Activated CD8-positive, alpha-beta T cell treated with anti-CD3 and anti-CD28 coated beads, Interleukin-2, amount 10 ng/mL, durations not matched to agents 7 days and 5 days (primary cell): ENCODE results near the gene COX8A. TPM values are rescaled to one million over a fixed set of nuclear protein-coding genes. Genes with fewer than 3 reads are reported as not detected.

ENCODE experiments used
- ATAC-seq: fragments of 150-1000 bp; cut with Tn5 transposase; one replicate; pipeline ENCODE4 v1.10.0; 2021; ENCODE audit warnings: moderate library complexity
- CTCF ChIA-PET: fragments of 350-600 bp; sonication (Branson Sonifier 250); formaldehyde crosslinking; loops from one replicate; lab custom pipeline; 2021; ENCODE audit warnings: antibody characterized with exemption; lab: Charles Lee
- POLR2A ChIA-PET: fragments of 350-600 bp; sonication (Branson Sonifier 250); formaldehyde crosslinking; loops from one replicate; lab custom pipeline; 2021; ENCODE audit warnings: antibody characterized with exemption; lab: Charles Lee
- DNase-seq: peaks from one replicate; pipeline ENCODE4 v3.0.0-alpha.2; 2020
- H3K27ac Mint-ChIP-seq: one replicate; pipeline ENCODE4 v1.8.0; 2021; ENCODE audit warnings: mild to moderate bottlenecking, mixed read lengths
- H3K27me3 Mint-ChIP-seq: one replicate; pipeline ENCODE4 v1.8.0; 2021; ENCODE audit warnings: low read depth, mixed read lengths
- H3K36me3 Mint-ChIP-seq: one replicate; pipeline ENCODE4 v1.8.0; 2021; ENCODE audit warnings: low read depth, mixed read lengths
- H3K4me1 Mint-ChIP-seq: one replicate; pipeline ENCODE4 v1.8.0; 2021; ENCODE audit warnings: low read depth, mixed read lengths
- H3K4me3 Mint-ChIP-seq: one replicate; pipeline ENCODE4 v1.8.0; 2021; ENCODE audit warnings: mild to moderate bottlenecking, mixed read lengths
- H3K9me3 Mint-ChIP-seq: one replicate; pipeline ENCODE4 v1.8.0; 2022; ENCODE audit warnings: mixed read lengths; ENCODE audit not compliant: insufficient read depth
- total RNA-seq, 2 experiments: library from RNA; stranded (reverse); gene quantifications; one replicate each; pipeline ENCODE4 v1.2.3, GENCODE V29; 2021

Gene COX8A
- total RNA-seq, 2 experiments from 2014 or later, result 528 to 569 TPM

DNA sequence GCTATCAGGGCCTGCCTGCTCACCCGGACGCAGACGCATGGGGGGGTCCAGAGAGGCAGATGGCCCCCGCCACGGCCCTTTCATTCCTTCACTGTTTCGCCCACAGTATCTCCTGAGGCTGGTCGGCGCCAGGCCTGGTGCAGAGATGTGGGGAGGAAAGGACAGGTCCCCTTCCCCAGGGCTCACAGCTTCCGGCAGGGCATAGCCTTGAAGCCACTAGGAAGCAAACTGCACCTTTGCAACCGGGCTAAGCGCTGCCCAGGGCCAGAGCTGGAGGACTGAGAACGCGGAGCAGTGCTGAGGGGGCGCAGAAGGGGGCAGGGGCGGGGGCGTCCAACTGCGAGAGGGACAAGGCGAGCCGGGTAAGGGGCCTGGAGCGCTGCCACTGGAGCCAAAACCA is 41.1 kb downstream of the COX8A start:
- POLR2A ChIA-PET, result interaction anchor here (0.6 kb wide), 1 partner anchor 572 kb away, joined by 3 read pairs; no protein-coding TSS in a partner anchor

DNA sequence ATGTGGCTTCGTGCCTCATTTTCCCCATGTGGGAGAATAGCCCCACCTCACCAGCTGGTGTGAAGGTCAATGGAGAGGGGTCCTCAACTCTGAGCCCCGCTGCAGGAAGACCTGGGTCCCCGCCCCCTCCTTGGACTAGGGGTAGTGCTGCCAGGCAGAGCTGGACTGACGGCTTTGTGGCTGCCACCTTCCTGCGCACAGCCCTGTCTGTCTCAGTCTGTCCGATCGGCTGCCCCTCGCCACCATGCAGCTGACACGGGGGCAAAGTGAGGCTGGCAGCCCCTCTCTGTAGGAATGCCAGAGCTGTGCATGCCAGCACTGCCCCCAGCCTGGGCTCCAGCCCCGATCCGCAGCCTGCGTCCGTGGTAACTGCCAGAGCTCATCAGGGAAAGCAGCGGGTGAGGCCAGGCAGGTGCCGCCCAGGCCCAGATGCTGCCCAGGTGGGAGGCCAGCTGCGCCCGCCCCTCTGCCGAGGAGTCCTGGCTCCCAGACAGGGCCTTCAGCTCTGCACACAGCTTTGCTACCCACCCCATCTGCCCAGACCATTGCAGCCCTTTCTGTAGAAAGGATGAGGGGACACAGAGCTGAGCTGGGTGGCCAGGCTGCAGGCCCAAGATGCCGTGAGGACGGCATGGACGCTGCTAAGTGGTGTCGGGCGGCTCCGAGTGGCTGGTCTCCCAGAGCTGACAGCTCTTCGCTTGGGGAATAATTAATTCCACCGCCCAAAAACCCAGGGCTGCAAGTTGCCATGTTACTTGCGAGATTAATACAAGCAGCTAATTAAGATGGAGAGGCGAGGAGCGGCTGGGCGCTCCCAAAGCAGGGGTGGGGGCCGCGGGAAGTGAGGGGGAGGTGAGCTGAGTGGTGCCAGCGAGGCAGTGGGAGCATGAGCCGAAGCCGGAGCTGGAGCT is 41.8 kb downstream of the COX8A start:
- Mint-ChIP-seq H3K27me3 (no peaks in the 10 kb centered on the region), H3K27ac (no peak overlapping the region), H3K4me1 (no peaks in the 10 kb centered on the region), H3K4me3 (no peak overlapping the region), H3K9me3 (no peaks in the 10 kb centered on the region), H3K36me3 (no peaks in the 10 kb centered on the region)
- ATAC-seq, result no peak
- DNase-seq, result no peak
- POLR2A ChIA-PET, result interaction anchor here (0.6 kb wide), 1 partner anchor 171 kb away, joined by 3 read pairs; no protein-coding TSS in a partner anchor
- CTCF ChIA-PET, result interaction anchor here (1.4 to 2.4 kb wide), 2 partner anchors 15 to 17 kb away, joined by 4 to 7 read pairs; no protein-coding TSS in a partner anchor

More for the DNA sequence above, 41.1 kb downstream of the COX8A start:
- Mint-ChIP-seq H3K4me1 (no peaks in the 10 kb centered on the region), H3K4me3 (no peak overlapping the region), H3K27me3 (no peaks in the 10 kb centered on the region), H3K36me3 (no peaks in the 10 kb centered on the region), H3K9me3 (no peaks in the 10 kb centered on the region), H3K27ac (no peak overlapping the region)
- ATAC-seq (no peak), DNase-seq (no peak)
- CTCF ChIA-PET, result interaction anchor here (1.4 kb wide), 1 partner anchor 16 kb away, joined by 4 read pairs; no protein-coding TSS in a partner anchor

DNA sequence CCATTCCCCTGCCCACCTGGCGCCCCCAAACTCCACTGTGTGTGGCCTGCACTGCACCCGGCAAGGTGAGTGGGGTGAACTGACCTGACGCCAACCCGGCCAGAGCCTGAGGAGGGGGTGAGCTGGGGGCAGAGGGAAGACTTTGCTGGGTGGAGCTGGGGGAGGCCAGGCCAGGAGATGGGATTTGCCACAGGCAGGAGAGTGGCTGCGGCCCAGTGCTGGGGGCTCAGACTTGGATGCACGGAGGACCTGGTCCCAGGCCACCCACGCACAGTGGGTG is 43.5 kb downstream of the COX8A start:
- Mint-ChIP-seq H3K27me3 (no peaks in the 10 kb centered on the region), H3K4me3 (no peak overlapping the region), H3K9me3 (no peaks in the 10 kb centered on the region), H3K4me1 (no peaks in the 10 kb centered on the region), H3K36me3 (no peaks in the 10 kb centered on the region), H3K27ac (no peak overlapping the region)
- POLR2A ChIA-PET, result no interaction called here
- CTCF ChIA-PET, result interaction anchor here (2.4 kb wide), 1 partner anchor 17 kb away, joined by 7 read pairs; no protein-coding TSS in a partner anchor
- DNase-seq, result no peak
- no peak for ATAC-seq

DNA sequence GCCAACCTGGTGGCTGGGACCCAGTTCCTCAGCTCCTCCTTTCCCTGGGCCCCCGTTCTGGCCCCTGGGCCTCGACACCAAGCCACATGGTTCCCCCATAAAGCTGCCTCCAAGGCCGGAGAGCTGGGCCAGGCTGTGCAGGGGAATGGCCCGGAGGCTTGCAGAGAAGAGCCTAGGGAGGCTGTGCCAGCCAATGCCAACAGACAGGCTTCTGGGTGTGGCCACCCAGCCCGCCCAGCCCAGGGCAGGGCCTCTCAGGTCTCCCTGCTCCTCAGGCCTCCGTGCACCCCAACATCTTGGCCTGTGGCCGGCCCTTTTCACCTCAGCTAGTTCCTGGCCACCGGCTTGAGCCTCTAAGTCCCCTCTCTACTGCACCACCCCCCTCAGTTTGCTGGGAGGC is 43.9 kb downstream of the COX8A start:
- H3K9me3 Mint-ChIP-seq, result no peaks in the 10 kb centered on the region
- DNase-seq (no peak), ATAC-seq (no peak)
- ChIA-PET POLR2A (no interaction called here), CTCF (interaction anchor here (2.4 kb wide), 1 partner anchor 17 kb away, joined by 7 read pairs; no protein-coding TSS in a partner anchor)
- H3K4me3 Mint-ChIP-seq, result no peak overlapping the region
- no peaks in the 10 kb centered on the region for H3K4me1 Mint-ChIP-seq
- H3K36me3 Mint-ChIP-seq, result no peaks in the 10 kb centered on the region
- no peak overlapping the region for H3K27ac Mint-ChIP-seq
- H3K27me3 Mint-ChIP-seq, result no peaks in the 10 kb centered on the region

DNA sequence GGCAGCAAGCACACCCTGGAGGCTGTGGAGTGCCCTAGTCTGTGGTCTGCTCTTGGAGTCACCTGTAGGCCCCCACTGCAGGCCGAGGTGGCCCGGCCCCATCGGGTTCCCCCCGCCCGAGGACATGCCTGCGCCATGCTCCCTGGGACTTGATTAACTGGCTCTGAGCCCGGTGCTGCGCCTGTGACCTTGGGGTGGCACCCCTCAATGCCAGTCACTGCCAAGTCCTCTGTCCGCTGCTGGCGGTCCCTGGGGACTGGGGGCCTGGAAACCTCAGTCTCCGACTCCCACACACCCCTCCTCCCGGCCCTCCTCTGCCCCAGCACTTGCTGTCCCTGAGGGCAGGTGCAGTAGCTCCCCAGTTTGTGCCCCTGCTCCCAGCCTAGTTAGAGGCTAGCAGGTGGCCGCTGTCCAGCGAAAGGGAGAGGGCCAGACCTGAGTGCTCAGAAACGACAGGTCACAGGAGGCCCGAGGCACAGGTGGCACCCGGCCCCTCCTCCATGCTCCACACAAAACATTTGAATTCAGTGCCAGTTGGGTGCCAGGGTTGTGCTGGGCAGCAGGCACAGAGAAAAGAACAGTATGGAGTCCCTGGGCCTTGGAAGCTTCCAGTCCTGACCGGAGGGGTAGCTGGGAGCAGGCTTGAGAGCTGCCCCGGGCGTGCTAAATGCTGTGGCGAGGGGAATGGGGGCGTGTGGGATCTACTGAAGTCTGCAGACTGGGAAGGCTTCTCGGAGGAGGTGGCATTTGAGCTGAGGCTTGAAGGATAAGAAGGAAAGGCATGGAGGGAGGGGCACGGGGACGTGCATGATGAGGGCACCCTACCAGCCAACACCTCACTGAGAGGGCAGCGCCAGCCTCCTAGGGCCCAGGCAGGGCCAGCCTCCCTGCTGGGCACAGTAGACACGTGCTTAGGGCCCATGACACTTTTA is 45.0 kb downstream of the COX8A start:
- Mint-ChIP-seq H3K9me3 (no peaks in the 10 kb centered on the region), H3K27me3 (no peaks in the 10 kb centered on the region), H3K27ac (no peak overlapping the region), H3K36me3 (no peaks in the 10 kb centered on the region), H3K4me3 (no peak overlapping the region), H3K4me1 (no peaks in the 10 kb centered on the region)
- ATAC-seq, result no peak
- CTCF ChIA-PET, result interaction anchor here (0.6 kb wide), 1 partner anchor 685 kb away, joined by 3 read pairs; no protein-coding TSS in a partner anchor
- POLR2A ChIA-PET, result no interaction called here
- no peak for DNase-seq

DNA sequence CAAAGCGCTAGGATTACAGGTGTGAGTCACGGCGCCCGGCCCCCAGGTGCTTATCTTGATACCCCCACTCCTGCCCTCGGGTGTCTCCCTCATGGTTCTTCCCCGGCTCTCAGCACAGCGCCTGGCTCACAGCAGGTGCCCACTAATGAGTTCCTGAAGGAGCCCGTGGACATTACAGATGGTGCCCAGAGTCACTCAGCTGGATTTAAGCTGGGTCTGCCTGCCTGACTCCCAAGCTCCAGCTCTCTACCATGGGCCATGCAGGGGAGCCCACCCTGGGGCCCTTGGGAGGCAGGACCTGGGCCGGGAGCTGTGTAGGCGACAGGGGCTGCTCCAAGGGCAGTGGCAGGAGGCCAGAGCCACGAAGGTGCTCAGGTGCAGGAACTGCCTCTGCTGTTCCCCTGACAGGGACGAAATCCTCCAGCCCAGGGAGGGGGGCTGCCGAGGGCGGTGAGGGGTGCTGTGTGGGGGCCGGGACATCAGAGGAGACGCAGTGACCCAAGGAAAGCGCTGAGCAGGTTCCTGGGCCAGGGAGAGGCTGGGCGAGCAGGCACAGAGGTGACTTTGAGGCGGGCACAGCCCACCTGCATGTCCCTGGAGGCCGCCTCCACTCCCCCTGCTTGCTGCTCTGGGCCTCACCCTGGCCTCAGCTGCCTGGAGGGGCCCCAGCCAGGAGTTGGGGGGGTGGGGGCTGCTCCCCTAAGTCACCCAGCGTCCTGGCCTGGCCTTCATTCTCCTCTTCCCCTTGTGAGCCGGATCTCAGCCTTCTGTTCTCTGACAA is 46.7 kb downstream of the COX8A start:
- DNase-seq, result no peak
- H3K27ac Mint-ChIP-seq, result no peak overlapping the region
- no peaks in the 10 kb centered on the region for H3K36me3 Mint-ChIP-seq
- CTCF ChIA-PET, result no interaction called here
- no peaks in the 10 kb centered on the region for H3K9me3 Mint-ChIP-seq
- ATAC-seq, result no peak
- H3K27me3 Mint-ChIP-seq, result no peaks in the 10 kb centered on the region
- no peaks in the 10 kb centered on the region for H3K4me1 Mint-ChIP-seq
- no peak overlapping the region for H3K4me3 Mint-ChIP-seq
- POLR2A ChIA-PET, result no interaction called here

DNA sequence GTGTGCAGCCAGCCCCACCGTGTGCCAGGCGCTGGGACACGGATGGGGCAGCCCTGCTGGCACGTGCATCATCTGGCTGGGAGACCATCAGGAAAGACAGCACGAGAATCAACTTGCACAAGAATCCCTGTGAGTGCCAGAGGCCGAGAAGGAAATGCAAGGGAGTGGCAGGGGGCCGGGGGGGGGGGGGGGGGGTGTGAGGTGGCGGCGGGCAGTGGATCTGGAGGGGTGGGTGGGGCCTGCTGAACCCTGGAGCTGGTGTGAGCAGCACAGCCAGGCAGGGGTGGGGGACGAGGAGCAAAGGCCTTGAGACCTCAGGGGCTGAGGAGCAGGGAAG is 47.3 kb downstream of the COX8A start:
- H3K9me3 Mint-ChIP-seq, result no peaks in the 10 kb centered on the region
- no peak overlapping the region for H3K27ac Mint-ChIP-seq
- H3K36me3 Mint-ChIP-seq, result no peaks in the 10 kb centered on the region
- DNase-seq (no peak), ATAC-seq (no peak)
- ChIA-PET CTCF (no interaction called here), POLR2A (no interaction called here)
- no peaks in the 10 kb centered on the region for H3K4me1 Mint-ChIP-seq
- H3K27me3 Mint-ChIP-seq, result no peaks in the 10 kb centered on the region
- no peak overlapping the region for H3K4me3 Mint-ChIP-seq

DNA sequence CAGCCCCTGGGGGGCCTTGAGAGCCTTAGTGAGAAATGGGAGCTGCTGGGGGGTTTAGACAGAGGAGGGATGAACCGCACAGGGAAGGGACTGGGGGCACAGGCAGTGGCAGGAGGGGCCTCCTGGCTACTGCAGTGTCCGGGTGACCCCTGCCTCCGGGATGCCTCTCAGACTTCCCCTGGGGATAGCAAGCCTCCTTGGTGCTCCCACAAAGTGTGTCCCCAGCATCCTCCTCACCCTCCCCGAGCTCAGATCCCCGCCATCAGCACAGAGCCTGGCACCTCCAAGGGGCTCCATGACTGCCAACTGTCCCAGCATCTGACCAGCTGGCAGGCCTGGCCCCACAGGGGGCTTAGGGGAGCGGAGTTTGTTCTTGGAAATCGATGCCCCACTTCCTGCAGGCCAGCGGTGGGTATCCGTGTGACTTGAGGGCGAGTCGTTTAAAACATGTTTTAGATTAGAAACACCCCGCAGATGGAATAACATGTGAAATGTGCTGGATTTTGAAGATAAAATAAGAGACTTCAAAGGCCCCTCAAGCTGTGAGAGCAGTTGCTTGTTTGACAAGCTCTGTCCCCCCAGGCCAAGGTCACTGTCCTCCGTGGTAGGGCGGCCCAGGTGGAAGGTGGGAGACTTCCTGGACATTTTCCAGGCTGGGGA is 47.8 kb downstream of the COX8A start:
- H3K4me1 Mint-ChIP-seq, result no peaks in the 10 kb centered on the region
- POLR2A ChIA-PET, result no interaction called here

DNA sequence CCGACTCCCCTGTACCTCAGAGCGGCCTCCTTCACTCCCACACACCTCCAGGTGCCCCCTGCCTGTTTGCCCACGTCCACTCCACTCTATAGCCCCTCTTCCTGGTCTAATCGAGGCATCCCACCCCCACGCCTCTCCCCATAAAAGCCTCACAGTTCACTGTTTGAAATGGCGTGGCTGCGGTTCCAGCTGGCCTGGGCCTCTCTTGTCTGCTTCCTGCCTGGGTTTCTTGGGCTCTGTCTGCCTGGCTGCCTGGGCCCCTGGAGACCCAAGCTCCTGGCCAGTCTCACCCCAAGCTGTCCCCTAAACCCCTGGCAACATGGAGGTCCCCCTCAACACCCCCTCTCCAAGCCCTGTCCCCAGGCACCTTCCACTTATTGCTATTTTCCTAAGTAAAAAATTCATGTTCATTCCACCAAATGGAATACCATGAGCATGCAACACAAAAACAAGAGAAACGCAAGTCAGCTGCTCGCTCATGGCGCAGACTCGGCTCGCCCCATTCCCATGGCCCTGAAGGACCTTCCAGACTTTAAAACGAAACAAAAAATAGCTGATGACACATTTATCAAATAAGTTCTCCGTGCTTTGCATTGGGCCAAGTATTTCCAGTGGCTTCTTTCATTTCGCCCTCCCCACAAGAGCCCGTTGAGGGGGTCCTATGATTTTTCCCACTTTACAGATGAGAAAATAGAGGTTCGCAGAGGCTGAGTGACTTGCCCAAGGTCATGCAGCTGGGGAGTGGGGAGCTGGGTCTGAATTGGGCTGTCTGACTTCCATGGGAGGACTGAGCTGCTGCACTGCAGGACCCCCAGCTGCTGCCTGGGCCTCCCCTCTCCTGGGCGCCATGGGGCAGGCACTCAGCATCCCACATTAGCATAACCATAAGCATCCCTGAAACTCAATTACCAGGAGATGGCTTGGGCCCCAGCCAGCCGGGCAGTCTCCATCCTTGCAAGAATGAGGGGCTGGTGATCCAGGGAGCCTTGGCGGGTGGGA is 49.6 kb downstream of the COX8A start:
- CTCF ChIA-PET, result interaction anchor here (1.7 kb wide), 1 partner anchor 10 kb away, joined by 5 read pairs; no protein-coding TSS in a partner anchor
- H3K27me3 Mint-ChIP-seq, result peaks cover 2% of the 10 kb centered on the region

More for the DNA sequence above, 47.8 kb downstream of the COX8A start:
- CTCF ChIA-PET, result interaction anchor here (1.5 kb wide), 1 partner anchor 21 kb away, joined by 4 read pairs; no protein-coding TSS in a partner anchor
- no peaks in the 10 kb centered on the region for H3K36me3 Mint-ChIP-seq
- H3K27ac Mint-ChIP-seq, result no peak overlapping the region
- no peaks in the 10 kb centered on the region for H3K9me3 Mint-ChIP-seq
- no peak overlapping the region for H3K4me3 Mint-ChIP-seq
- ATAC-seq, result no peak
- no peak for DNase-seq
- peaks cover 1% of the 10 kb centered on the region for H3K27me3 Mint-ChIP-seq

DNA sequence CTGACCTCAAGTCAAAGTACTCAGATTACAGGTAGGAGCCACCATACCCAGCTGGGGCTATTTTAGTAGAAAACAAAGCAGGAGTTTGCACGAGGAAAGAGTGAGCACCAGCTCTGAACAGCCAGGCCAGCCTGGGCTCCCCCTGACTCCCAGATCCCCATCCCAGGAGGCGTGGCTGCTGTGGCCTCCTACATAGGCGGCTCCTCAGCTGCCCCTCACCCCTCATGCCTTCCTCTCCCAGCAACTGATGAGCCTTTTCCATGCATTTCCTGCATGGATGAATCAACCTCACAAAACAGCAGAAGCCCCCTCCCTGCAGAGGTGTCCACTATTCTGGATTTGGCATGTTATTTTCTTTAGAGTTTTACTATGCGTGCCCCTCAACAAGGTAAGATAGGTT is 50.8 kb downstream of the COX8A start:
- CTCF ChIA-PET, result interaction anchor here (1.7 kb wide), 1 partner anchor 9 kb away, joined by 5 read pairs; no protein-coding TSS in a partner anchor
- DNase-seq (no peak), ATAC-seq (no peak)
- H3K36me3 Mint-ChIP-seq, result no peaks in the 10 kb centered on the region
- peaks cover 3% of the 10 kb centered on the region for H3K4me1 Mint-ChIP-seq
- peaks cover 2% of the 10 kb centered on the region for H3K27me3 Mint-ChIP-seq
- H3K27ac Mint-ChIP-seq, result no peak overlapping the region
- H3K4me3 Mint-ChIP-seq, result no peak overlapping the region
- POLR2A ChIA-PET, result no interaction called here
- no peaks in the 10 kb centered on the region for H3K9me3 Mint-ChIP-seq

More for the DNA sequence above, 49.6 kb downstream of the COX8A start:
- Mint-ChIP-seq H3K9me3 (no peaks in the 10 kb centered on the region), H3K27ac (no peak overlapping the region), H3K4me1 (peaks cover 3% of the 10 kb centered on the region), H3K36me3 (no peaks in the 10 kb centered on the region), H3K4me3 (no peak overlapping the region)
- POLR2A ChIA-PET, result no interaction called here
- ATAC-seq, result no peak
- no peak for DNase-seq
